ENCODE results near the gene DCAF7. TPM values are rescaled to one million over a fixed set of nuclear protein-coding genes. Genes with fewer than 3 reads are reported as not detected.
A peak's percentile ranks its signal among the peaks of the same experiment; 100 is the strongest.

The DCAF7 gene
- total and polyA plus RNA-seq, 8 donors, result 7.1 to 39.2 (median 22.6) TPM

- DNase-seq (peak; percentile 58 to 83 (median 76)), FAIRE-seq (no peak), ATAC-seq (peak; percentile 87 to 97 (median 92))
- Histone ChIP-seq H3K27ac (no peak overlapping the region), H3K4me3 (peak overlapping the region in 1 of 4 donors; percentile 15), H3K27me3 (no peaks in the 10 kb centered on the region), H3K4me1 (no peaks in the 10 kb centered on the region), H3K36me3 (no peaks in the 10 kb centered on the region), H3K9me3 (no peaks in the 10 kb centered on the region)
- intact Hi-C loops (cut with DNase I), result no loop called here
- WGBS, 2 donors, result 30 to 31% methylated on average over 15 of the region's 15 CpGs
- TF ChIP-seq CTCF (IDR thresholded peaks at IDR 0.05), result no peak
These were observed 7.1 kb upstream of the DCAF7 start for GRCh38 chr17:63542942-63543821.

GRCh38 chr17:63543822-63544420, 6.4 kb upstream of the DCAF7 start:
- H3K4me1 ChIP-seq, result no peaks in the 10 kb centered on the region
- no peak overlapping the region for H3K27ac ChIP-seq
- ATAC-seq, result no peak
- H3K4me3 ChIP-seq, result no peak overlapping the region
- intact Hi-C loops (cut with DNase I), result no loop called here
- H3K9me3 ChIP-seq, result no peaks in the 10 kb centered on the region
- no peaks in the 10 kb centered on the region for H3K27me3 ChIP-seq
- DNase-seq, result peak in 1 of 6 donors; percentile 9
- FAIRE-seq, result no peak
- no peak for TF ChIP-seq CTCF (IDR thresholded peaks at IDR 0.05)
- H3K36me3 ChIP-seq, result no peaks in the 10 kb centered on the region

GRCh38 chr17:63544467-63545301, 5.6 kb upstream of the DCAF7 start:
- peak in 2 of 6 donors; percentile 11 to 64 for DNase-seq
- WGBS, 2 donors, result 83 to 86% methylated on average over 13 of the region's 13 CpGs
- Histone ChIP-seq H3K27me3 (no peaks in the 10 kb centered on the region), H3K4me3 (no peak overlapping the region), H3K9me3 (no peaks in the 10 kb centered on the region), H3K4me1 (no peaks in the 10 kb centered on the region), H3K27ac (no peak overlapping the region), H3K36me3 (no peaks in the 10 kb centered on the region)
- FAIRE-seq, result no peak
- TF ChIP-seq CTCF (IDR thresholded peaks at IDR 0.05), result no peak
- intact Hi-C loops (cut with DNase I), result no loop called here
- no peak for ATAC-seq

GRCh38 chr17:63546308-63547082, 3.8 kb upstream of the DCAF7 start:
- Histone ChIP-seq H3K4me1 (no peaks in the 10 kb centered on the region), H3K27me3 (no peaks in the 10 kb centered on the region), H3K9me3 (no peaks in the 10 kb centered on the region), H3K36me3 (no peaks in the 10 kb centered on the region), H3K4me3 (no peak overlapping the region), H3K27ac (no peak overlapping the region)
- DNase-seq (peak in 1 of 6 donors; percentile 4), FAIRE-seq (no peak), ATAC-seq (no peak)
- intact Hi-C loops (cut with DNase I), result no loop called here
- no peak for TF ChIP-seq CTCF (IDR thresholded peaks at IDR 0.05)
- 82 to 85% methylated on average over 9 of the region's 9 CpGs for WGBS, 2 donors

Measured in pancreas (tissue), 10 donors.